Loucy (cell line): ENCODE results near the gene PUSL1.

ENCODE experiments used
- CTCF ChIP-seq: fragments of 200-600 bp; sonication (generic); conservative IDR thresholded peaks from 2 replicates; pipeline ENCODE4 v1.5.1; 2014; ENCODE audit warnings: mild to moderate bottlenecking, antibody characterized with exemption, low read length
- EZH2phosphoT487 ChIP-seq: fragments of 200-600 bp; IDR thresholded peaks from 2 replicates; pipeline ENCODE4 v1.6.1; 2018; ENCODE audit warnings: antibody characterized with exemption, mild to moderate bottlenecking, moderate library complexity, borderline replicate concordance

DNA sequence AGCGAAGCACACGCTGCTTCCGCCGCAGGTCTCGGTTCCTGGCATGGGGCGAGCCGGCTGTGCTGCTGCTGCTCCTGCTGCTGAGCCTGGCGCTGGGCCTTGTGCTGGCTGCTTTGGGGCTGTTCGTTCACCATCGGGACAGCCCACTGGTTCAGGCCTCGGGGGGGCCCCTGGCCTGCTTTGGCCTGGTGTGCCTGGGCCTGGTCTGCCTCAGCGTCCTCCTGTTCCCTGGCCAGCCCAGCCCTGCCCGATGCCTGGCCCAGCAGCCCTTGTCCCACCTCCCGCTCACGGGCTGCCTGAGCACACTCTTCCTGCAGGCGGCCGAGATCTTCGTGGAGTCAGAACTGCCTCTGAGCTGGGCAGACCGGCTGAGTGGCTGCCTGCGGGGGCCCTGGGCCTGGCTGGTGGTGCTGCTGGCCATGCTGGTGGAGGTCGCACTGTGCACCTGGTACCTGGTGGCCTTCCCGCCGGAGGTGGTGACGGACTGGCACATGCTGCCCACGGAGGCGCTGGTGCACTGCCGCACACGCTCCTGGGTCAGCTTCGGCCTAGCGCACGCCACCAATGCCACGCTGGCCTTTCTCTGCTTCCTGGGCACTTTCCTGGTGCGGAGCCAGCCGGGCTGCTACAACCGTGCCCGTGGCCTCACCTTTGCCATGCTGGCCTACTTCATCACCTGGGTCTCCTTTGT, 25.3 kb downstream of the PUSL1 start:
- TF ChIP-seq CTCF, result no peak
- no peak for TF ChIP-seq EZH2phosphoT487
